HTERT RPE-1 (cell line): Measurements from ENCODE around the gene EPHA8.

ENCODE experiments used
- in situ Hi-C: fragments of 300-500 bp; cut with MboI; formaldehyde crosslinking; loops from 4 replicates; pipeline ENCODE4 v1.14.3; 2020; ENCODE audit warnings: low sequenced_read_pairs

EPHA8 gene

GRCh38 chr1:22612671-22613571 lies 49.6 kb downstream of the EPHA8 start:
- in situ Hi-C loops: no loop called here

- in situ Hi-C loops: no loop called here
These were observed 50.3 kb downstream of the EPHA8 start for GRCh38 chr1:22613572-22613918.

- in situ Hi-C loops: no loop called here
These were observed 50.7 kb downstream of the EPHA8 start for GRCh38 chr1:22613951-22614350.

- in situ Hi-C loops: no loop called here
These were observed 52.6 kb downstream of the EPHA8 start for GRCh38 chr1:22615886-22616285.

- in situ Hi-C loops: no loop called here
These were observed 53.3 kb downstream of the EPHA8 start for GRCh38 chr1:22616571-22616970.

- in situ Hi-C loops: no loop called here
These were observed 54.8 kb downstream of the EPHA8 start for GRCh38 chr1:22618056-22618455.

- in situ Hi-C loops: no loop called here
These were observed 56.0 kb downstream of the EPHA8 start for GRCh38 chr1:22619252-22619651.

GRCh38 chr1:22619798-22620197 lies 56.5 kb downstream of the EPHA8 start:
- in situ Hi-C loops: no loop called here

- in situ Hi-C loops: no loop called here
These were observed 58.5 kb downstream of the EPHA8 start for GRCh38 chr1:22621761-22622160.

- in situ Hi-C loops: no loop called here
These were observed 62.1 kb downstream of the EPHA8 start for GRCh38 chr1:22625262-22625925.

GRCh38 chr1:22626237-22627157 lies 63.2 kb downstream of the EPHA8 start:
- in situ Hi-C loops: no loop called here

GRCh38 chr1:22627331-22627730 lies 64.0 kb downstream of the EPHA8 start:
- in situ Hi-C loops: no loop called here

- in situ Hi-C loops: no loop called here
These were observed 65.6 kb downstream of the EPHA8 start for GRCh38 chr1:22628698-22629444.

GRCh38 chr1:22629886-22630285 lies 66.6 kb downstream of the EPHA8 start:
- in situ Hi-C loops: no loop called here

GRCh38 chr1:22633697-22634463 lies 70.6 kb downstream of the EPHA8 start:
- in situ Hi-C loops: no loop called here

GRCh38 chr1:22635436-22635835 lies 72.1 kb downstream of the EPHA8 start:
- in situ Hi-C loops: no loop called here

GRCh38 chr1:22636353-22636752 lies 73.1 kb downstream of the EPHA8 start, which contains the start of gene C1QA:
Gene C1QA, plus strand, starts transcription at chr1:22636628. Its CDS starts 989 bp downstream, at chr1:22637617.
- in situ Hi-C loops: no loop called here

GRCh38 chr1:22636927-22637326 lies 73.6 kb downstream of the EPHA8 start:
- in situ Hi-C loops: no loop called here

- in situ Hi-C loops: no loop called here
These were observed 74.7 kb downstream of the EPHA8 start for GRCh38 chr1:22637907-22638445.
